Glomerular visceral epithelial cell (primary cell): ENCODE data around the gene GLRB.
A peak's percentile ranks its signal among the peaks of the same experiment; 100 is the strongest.

Source experiments
- DNase-seq: peaks from one replicate; pipeline ENCODE4 v3.0.0-alpha.2; 2016; ENCODE audit errors: extremely low spot score

Gene GLRB

GRCh38 chr4:157075811-157076577 lies at the start of gene GLRB:
TSS of gene GLRB (plus strand) at chr4:157076150. CDS start at chr4:157078025, 1,875 bp downstream.
- peak; percentile 41 for DNase-seq

DNA sequence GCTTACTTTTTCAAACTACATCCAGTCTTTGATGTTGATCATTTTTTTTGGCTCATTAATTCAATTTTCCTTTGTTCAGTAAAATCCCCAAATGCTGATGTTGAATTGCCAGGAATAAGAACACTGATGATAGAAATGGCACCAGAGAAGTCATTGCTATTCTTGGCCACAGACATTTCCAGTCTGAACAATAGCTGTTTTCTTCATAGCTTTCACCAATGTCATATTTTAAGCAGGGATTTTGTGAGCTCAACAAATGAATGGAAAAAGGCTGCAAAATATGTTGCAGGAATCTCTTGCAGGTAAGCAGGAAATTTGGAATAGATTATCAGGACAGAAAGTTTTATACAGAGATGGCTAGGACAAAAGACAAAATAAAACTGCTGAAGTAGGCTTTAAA lies 40.5 kb upstream of the GLRB start:
- DNase-seq = no peak

GRCh38 chr4:157040405-157040804 lies 35.5 kb upstream of the GLRB start:
- no peak for DNase-seq

GRCh38 chr4:157043131-157043530 lies 32.8 kb upstream of the GLRB start:
- DNase-seq = peak; percentile 58

DNA sequence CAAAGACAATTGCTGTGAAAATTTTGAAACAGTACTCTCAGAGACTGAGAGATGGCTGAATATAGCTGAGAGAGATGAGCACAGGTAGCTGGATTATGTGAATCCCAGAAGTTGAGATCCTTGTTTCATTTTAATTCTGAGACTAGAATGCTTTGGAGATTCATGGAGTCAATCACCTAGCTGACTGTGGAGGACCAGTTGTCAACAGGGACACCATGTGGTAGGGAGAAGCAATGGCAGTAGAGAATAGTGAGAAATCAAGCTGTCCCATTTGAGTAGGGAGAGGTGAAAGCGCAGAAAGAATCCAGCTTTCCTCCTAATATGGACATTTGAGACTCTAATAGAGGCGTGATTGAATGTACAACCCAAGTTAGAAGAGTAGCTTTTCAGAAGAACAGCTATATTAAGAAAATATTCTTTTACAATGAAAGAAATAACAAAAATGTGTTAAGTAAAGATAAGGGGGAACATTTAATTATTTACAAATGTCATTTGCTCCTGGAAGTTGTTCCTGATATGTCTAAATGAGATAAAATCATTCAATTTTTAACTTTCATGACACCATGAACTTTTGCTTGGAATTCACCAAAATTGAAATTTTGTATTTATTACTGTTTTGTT lies 30.3 kb upstream of the GLRB start:
- peak; percentile 78 for DNase-seq

GRCh38 chr4:157048248-157048647 lies 27.7 kb upstream of the GLRB start:
- no peak for DNase-seq

DNA sequence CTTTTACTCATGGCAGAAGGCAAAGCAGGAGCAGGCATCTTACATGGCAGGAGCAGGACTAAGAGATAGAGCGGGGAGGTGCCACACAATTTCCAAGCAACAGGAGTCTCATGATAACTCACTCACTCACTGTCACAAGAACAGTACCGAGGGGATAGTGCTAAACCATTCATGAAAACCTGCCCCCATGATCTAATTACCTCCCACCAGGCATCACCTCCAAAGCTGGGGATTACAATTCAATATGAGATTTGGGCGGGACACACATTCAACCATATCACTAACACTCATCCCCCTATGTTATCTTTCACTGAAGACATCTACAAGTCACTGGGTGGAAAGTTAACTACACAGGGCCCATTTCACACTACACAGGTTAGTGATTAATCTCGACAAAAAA lies 25.4 kb upstream of the GLRB start:
- DNase-seq = no peak

GRCh38 chr4:157052429-157053040 lies 23.4 kb upstream of the GLRB start:
- DNase-seq = peak; percentile 88

DNA sequence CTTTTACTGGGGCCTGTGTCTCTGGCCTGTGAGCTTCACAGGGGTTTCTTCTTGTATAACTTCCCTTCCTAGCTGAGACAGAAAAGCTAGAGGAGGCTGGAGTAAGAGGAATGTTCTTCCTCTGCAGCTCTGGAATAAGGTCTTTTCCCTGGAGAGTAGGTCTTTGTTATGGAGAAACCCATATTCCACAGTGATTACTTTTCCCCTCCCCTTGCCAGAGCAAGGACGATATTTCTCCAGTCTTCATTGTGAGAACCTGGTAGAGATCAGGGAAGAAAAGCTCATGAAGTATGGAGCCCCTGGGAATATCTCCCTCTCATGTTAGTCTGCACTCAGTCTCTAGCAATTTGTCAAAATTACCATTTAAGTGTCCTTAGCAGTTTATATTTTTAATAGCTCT lies 18.7 kb upstream of the GLRB start:
- no peak for DNase-seq

DNA sequence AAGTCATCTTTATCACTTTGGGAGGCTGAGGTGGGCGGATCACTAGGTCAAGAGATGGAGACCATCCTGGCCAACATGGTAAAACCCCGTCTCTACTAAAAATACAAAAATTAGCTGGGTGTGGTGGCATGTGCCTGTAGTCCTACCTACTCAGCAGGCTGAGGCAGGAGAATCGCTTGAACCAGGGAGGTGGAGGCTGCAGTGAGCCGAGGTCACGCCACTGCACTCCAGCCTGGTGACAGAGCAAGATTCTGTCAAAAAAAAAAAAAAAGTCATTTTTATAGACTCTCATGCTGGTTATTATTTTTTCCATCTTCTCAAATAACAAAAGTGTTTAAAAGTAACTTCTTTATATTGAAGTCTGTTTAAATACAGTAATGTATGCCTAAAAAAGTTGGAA lies 17.1 kb upstream of the GLRB start:
- peak; percentile 25 for DNase-seq

DNA sequence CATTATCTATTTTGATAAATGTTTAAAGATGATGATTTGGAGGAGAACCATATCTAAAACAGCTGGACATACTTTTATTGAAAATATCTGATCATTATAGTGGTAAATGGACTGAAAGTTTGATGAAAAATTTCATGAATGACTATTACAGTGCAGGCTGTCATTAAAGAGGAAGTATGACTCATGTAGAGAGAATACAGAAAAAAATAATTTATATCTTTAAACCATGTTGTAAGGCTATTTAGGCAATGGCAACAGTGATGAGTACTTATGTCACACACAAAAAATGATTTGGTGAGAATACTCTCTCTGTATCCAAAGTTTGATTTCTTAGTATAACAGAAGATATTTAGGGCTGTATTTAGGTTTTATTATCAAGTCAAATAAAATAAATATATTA lies 3.9 kb upstream of the GLRB start:
- DNase-seq = no peak

- DNase-seq = no peak
These were observed 549 bp upstream of the GLRB start for GRCh38 chr4:157075401-157075800.

DNA sequence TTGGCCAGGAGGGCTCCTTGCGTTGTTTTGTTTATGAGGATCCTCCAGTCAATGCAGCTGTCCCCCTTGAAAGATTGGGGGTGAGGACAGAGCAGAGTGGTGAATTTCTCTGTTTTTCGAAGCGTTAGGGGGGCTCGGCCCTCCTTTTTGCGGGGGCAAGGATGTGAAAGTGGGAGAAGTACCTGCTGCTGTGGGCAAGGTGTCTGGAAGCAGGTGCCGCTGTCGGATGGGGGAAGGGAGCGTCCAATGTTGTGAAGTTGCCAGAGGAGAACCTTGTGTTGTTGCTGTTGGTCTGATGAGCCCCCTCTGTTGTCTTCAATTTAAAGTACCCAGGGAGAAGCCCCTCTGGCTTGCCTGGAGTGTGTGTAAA lies 613 bp downstream of the GLRB start:
- no peak for DNase-seq

DNA sequence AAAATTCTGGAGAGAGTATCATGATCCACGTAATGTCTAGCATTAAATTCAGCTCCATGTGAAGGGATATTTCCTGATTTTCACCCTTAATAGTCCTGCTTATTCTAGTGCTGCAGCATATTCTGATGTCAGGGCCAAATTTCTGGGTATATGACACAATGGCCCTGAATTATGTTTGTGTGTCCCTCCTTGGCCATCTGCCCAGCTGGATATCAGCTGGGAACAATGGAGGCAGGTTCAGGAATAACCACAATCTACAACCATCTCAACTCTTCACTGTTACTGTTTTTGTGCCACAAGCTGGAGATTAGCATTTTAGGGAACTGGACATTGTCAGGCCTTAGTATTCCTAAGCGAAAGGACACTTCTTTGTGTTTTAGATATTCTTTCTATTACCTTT lies 3.5 kb downstream of the GLRB start:
- no peak for DNase-seq

DNA sequence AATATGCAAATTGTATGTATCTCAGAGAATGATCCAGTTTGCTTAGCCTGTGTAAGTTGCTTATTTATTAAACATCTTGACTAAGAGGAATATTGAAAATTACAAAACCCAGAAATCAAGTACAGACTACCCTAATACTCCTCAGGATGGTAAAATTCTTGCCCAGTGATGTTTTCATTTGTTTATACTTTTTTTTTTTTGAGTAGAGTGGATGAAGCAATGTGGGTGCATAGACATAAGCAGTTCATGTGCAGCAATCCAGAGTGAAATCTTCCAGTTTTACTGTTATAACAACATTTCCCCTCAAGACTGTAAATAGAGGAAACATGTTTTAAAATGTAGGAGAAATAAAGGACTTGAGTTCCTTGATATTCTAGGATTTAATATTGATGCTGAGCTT lies 4.7 kb downstream of the GLRB start:
- DNase-seq = no peak

- no peak for DNase-seq
These were observed 19.8 kb downstream of the GLRB start for GRCh38 chr4:157095716-157096115.

DNA sequence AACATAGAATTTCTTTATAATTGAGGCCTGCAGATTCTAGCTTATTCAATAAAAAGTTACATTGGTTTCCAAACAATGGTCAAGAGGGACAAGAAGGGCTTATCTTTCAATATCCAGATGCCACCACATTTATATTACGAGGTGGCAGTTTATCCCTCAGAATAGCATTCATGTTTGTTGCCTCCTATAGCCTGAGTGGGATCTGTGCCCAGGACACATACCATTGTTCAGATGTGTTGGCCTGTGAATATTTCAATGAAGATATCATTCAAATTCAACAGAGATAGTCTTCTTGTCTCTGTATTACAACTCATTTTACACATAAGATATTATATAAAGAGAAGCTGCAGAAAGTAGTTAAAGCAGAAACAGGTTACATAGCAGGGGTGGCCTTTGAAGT lies 20.5 kb downstream of the GLRB start:
- no peak for DNase-seq

DNA sequence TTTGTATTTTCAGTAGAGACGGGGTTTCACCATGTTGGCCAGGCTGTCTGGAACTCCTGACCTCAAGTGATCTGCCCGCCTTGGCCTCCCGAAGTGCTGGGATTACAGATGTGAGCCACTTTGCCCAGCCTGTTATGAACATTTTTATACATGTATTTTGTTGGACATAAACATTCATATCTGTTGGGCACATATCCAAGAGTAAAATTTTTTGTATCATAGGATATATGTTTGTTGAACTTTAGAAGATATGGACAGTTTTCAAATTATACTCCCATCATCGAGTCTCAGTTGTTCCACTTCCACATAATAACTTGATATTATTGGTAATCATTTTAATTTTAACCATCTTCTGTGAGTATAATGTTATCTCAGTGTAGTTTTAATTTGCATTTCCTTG lies 23.6 kb downstream of the GLRB start:
- no peak for DNase-seq

GRCh38 chr4:157104541-157104940 lies 28.6 kb downstream of the GLRB start:
- DNase-seq = no peak

- DNase-seq = no peak
These were observed 38.7 kb downstream of the GLRB start for GRCh38 chr4:157114671-157115070.

DNA sequence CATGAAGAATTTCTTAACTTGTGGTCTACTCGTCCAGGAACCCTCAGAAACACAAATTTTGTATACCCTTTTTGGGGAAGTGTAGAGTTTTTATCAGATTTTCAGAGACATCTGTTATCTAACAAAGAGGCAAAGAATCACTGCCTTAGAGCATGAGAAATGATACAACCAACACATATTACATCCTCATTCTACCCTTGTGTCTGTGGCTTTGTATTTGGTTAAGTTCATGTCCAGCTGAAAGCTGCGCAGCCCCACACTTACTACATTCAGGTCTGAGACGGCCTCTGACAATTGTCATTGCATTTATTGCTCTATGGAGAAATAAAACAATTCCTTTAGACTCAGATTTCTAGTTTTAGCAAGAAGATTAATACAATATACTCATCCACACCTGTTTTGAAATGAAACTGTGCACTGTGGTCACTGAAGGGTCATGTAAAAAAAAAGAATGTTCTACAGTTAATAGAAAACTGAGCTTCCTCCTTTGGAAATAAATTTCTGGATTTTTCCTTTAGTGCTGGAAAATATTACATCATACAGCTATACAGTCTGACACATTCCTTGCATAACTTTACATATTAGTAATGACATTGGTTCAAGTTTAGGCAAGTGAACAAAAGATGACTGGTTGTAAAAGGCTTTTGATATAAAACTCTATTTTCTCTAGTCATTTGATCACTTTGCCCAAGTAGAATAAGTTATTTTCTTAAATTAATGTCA lies 39.8 kb downstream of the GLRB start:
- DNase-seq = peak; percentile 82

DNA sequence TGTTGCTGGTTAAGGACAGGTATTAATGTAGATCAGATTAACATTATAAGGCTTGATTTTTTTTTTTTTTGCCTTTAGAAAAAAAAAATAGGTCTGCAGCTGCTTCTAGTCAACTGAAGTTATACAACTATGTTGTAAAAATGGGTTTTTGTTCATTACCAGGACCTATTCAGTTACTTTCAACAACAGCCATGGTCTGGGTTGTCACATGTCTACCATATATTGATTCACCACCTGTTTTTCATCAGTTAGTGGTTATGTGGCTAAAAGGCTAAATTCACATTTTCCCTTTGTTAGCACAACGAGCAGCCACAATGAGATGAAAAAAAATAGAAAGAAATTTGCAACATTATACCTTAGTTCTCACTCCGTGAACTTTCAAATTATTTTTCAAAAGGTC lies 45.5 kb downstream of the GLRB start:
- DNase-seq = no peak

DNA sequence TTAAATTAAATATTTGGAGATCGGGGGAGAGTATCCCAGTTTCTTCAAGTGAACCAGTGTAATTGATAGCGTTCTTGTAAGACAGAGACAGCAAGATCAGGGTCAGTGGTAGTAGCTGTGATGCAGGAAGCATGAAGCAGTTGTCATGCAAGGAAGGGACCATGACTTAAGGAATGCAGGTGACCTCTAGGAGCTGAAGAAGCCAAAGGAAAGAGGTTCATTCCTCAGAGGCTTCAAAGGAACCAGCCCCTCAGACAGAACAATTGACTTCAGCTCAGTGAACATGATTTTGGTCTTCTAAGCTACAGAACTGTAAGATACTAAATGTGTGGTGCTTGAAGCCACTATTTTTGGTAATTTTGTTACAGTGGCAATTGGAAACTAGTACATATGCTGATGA lies 51.6 kb downstream of the GLRB start:
- no peak for DNase-seq
